DOHH2 (cell line): ENCODE measurements around the gene PTBP3.
A peak's percentile ranks its signal among the peaks of the same experiment; 100 is the strongest.

Source experiments
- H3F3A ChIP-seq: fragments of 200-600 bp; sonication (generic), shearing (Covaris generic); 2 replicates; pipeline ENCODE4 v1.6.0; 2016; ENCODE audit warnings: antibody characterized with exemption, mild to moderate bottlenecking; ENCODE audit not compliant: control insufficient read depth, insufficient read depth
- H3K27ac ChIP-seq: fragments of 200-600 bp; sonication (generic); 2 replicates; pipeline ENCODE4 v1.5.1; 2014; ENCODE audit warnings: low read depth, mild to moderate bottlenecking, low read length, moderate library complexity
- H3K27me3 ChIP-seq: fragments of 200-600 bp; sonication (generic); 2 replicates; pipeline ENCODE4 v1.6.1; 2014; ENCODE audit warnings: mild to moderate bottlenecking, low read length, mixed read lengths; ENCODE audit not compliant: control insufficient read depth
- H3K36me3 ChIP-seq: fragments of 200-600 bp; sonication (generic); 2 replicates; pipeline ENCODE4 v1.6.1; 2014; ENCODE audit warnings: mild to moderate bottlenecking, low read length, moderate library complexity, mixed read lengths; ENCODE audit not compliant: control insufficient read depth
- H3K4me1 ChIP-seq: fragments of 200-600 bp; sonication (generic); 2 replicates; pipeline ENCODE4 v1.6.1; 2014; ENCODE audit warnings: mild to moderate bottlenecking, low read length, mixed read lengths; ENCODE audit not compliant: control insufficient read depth
- H3K4me2 ChIP-seq: fragments of 200-600 bp; sonication (generic); 2 replicates; pipeline ENCODE4 v1.6.0; 2014; ENCODE audit warnings: mild to moderate bottlenecking, low read length, moderate library complexity
- H3K4me3 ChIP-seq: fragments of 200-600 bp; sonication (generic); 2 replicates; pipeline ENCODE4 v1.5.1; 2014; ENCODE audit warnings: mild to moderate bottlenecking, low read length, mixed read lengths
- H3K79me2 ChIP-seq: fragments of 200-600 bp; sonication (generic); 2 replicates; pipeline ENCODE4 v1.6.1; 2014; ENCODE audit warnings: mild to moderate bottlenecking, low read length, mixed read lengths; ENCODE audit not compliant: control insufficient read depth
- H3K9me2 ChIP-seq: fragments of 200-600 bp; sonication (generic); replicated peaks from 2 replicates; pipeline ENCODE4 v1.6.1; 2014; ENCODE audit warnings: mild to moderate bottlenecking, low read length, mixed read lengths; ENCODE audit not compliant: control insufficient read depth
- H3K9me3 ChIP-seq: fragments of 200-600 bp; sonication (generic); 2 replicates; pipeline ENCODE4 v1.6.1; 2014; ENCODE audit warnings: antibody characterized with exemption, low read length, mixed read lengths; ENCODE audit not compliant: control insufficient read depth, insufficient read depth
- H4K20me1 ChIP-seq: fragments of 200-600 bp; sonication (generic); 2 replicates; pipeline ENCODE4 v1.6.0; 2014; ENCODE audit warnings: low read depth, mild to moderate bottlenecking, antibody characterized with exemption, low read length, moderate library complexity; ENCODE audit not compliant: control insufficient read depth, insufficient read depth
- EZH2phosphoT487 ChIP-seq: fragments of 200-600 bp; sonication (generic); IDR thresholded peaks from 2 replicates; pipeline ENCODE4 v1.6.1; 2017; ENCODE audit warnings: borderline replicate concordance, mild to moderate bottlenecking, antibody characterized with exemption, low read length, moderate library complexity, mixed read lengths
- TF ChIP-seq, protein P1 (sequence below): fragments of 200-600 bp; sonication (generic); IDR thresholded peaks from one replicate; pipeline ENCODE4 v1.5.1; 2014; ENCODE audit warnings: antibody characterized with exemption, mild to moderate bottlenecking, low read depth, low read length; ENCODE audit not compliant: poor library complexity, severe bottlenecking

Gene PTBP3

DNA sequence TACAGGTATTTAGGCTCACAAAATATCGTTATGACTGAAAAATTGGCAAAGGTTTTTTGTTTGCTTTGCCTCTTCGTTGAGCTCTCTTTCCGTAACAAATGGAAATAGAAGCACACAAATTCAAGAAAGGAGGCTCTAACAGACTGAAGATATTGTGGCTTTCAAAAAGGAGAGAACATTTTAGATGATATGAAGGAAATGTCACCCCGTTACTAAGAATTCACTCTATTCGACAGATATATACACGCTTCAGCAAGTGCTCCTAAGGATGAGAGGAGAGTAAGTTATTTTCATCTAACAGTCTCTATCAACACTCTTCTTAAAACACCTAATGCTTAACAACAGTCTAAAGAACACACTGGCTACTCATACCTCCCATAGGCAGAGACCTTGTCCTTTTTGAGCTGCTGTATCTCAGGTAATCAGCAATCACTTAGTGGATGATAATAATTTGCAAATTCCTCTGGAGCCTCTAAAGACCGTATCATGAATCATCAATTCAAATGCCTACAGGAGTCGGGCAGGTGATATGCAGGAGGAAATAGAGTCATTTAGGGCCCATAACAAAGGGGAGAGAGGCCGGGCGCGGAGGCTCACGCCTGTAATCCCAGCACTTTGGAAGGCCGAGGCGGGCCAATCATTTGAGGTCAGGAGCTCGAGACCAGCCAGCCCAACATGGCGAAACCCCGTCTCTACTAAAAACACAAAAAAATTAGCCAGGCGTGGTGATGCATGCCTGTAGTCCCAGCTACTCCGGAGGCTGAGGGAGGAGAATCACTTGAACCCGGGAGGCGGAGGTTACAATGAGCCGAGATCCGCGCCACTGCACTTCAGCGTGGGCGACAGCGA is 45.1 kb upstream of the PTBP3 start:
- peak overlapping the region; percentile 97 for H3K4me2 ChIP-seq
- TF ChIP-seq EZH2phosphoT487 = no peak
- TF ChIP-seq, protein P1, sequence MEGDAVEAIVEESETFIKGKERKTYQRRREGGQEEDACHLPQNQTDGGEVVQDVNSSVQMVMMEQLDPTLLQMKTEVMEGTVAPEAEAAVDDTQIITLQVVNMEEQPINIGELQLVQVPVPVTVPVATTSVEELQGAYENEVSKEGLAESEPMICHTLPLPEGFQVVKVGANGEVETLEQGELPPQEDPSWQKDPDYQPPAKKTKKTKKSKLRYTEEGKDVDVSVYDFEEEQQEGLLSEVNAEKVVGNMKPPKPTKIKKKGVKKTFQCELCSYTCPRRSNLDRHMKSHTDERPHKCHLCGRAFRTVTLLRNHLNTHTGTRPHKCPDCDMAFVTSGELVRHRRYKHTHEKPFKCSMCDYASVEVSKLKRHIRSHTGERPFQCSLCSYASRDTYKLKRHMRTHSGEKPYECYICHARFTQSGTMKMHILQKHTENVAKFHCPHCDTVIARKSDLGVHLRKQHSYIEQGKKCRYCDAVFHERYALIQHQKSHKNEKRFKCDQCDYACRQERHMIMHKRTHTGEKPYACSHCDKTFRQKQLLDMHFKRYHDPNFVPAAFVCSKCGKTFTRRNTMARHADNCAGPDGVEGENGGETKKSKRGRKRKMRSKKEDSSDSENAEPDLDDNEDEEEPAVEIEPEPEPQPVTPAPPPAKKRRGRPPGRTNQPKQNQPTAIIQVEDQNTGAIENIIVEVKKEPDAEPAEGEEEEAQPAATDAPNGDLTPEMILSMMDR = no peak
- peaks cover 9% of the 10 kb centered on the region for H3F3A ChIP-seq
- H3K4me1 ChIP-seq = peaks cover 49% of the 10 kb centered on the region
- H4K20me1 ChIP-seq = no peaks in the 10 kb centered on the region
- no peaks in the 10 kb centered on the region for H3K27me3 ChIP-seq
- H3K79me2 ChIP-seq = peaks cover 25% of the 10 kb centered on the region
- no peaks in the 10 kb centered on the region for H3K9me3 ChIP-seq
- H3K36me3 ChIP-seq = peaks cover 3% of the 10 kb centered on the region; the same call in 1 of the 2 replicates
- H3K4me3 ChIP-seq = peak overlapping the region; percentile 81
- H3K9me2 ChIP-seq = no peaks in the 10 kb centered on the region
- no peak overlapping the region for H3K27ac ChIP-seq

- Histone ChIP-seq H3K36me3 (peaks cover 3% of the 10 kb centered on the region; the same call in 1 of the 2 replicates), H3K9me2 (no peaks in the 10 kb centered on the region), H4K20me1 (no peaks in the 10 kb centered on the region), H3K27ac (no peak overlapping the region), H3K9me3 (no peaks in the 10 kb centered on the region), H3K4me1 (peaks cover 41% of the 10 kb centered on the region), H3K4me2 (peak overlapping the region; percentile 97), H3K27me3 (no peaks in the 10 kb centered on the region), H3K4me3 (peak overlapping the region; percentile 81), H3F3A (peaks cover 6% of the 10 kb centered on the region), H3K79me2 (peaks cover 23% of the 10 kb centered on the region)
- TF ChIP-seq, protein P1 = no peak
- no peak for TF ChIP-seq EZH2phosphoT487
Measured at GRCh38 chr9:112377684-112378327, 44.4 kb upstream of the PTBP3 start.

DNA sequence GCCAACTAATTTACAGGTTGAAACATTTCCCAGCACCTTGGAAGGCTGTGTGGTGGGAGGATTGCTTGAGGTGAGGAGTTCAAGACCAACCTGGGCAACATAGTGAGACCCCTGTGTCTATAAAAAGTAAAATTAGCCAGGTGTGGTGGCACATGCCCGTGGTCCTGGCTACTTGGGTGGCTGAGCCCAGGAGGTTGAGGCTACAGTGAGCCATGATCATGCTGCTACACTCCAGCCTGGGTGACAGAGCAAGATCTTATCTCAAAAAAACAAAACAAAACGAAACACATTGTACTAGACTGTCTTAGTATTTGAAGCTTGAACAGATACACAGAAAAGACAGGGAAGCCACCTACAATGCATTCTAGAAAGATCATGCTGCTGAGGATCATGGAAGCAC is 43.7 kb upstream of the PTBP3 start:
- Histone ChIP-seq H3K9me3 (no peaks in the 10 kb centered on the region), H3K36me3 (peaks cover 3% of the 10 kb centered on the region; the same call in 1 of the 2 replicates), H3K4me3 (no peak overlapping the region; the same call in 1 of the 2 replicates), H3K27me3 (no peaks in the 10 kb centered on the region), H3K9me2 (no peaks in the 10 kb centered on the region), H3K79me2 (peaks cover 21% of the 10 kb centered on the region), H4K20me1 (no peaks in the 10 kb centered on the region), H3F3A (peaks cover 4% of the 10 kb centered on the region; the same call in 1 of the 2 replicates), H3K27ac (no peak overlapping the region), H3K4me2 (peak overlapping the region; percentile 97), H3K4me1 (peaks cover 34% of the 10 kb centered on the region)
- TF ChIP-seq, protein P1 = no peak
- TF ChIP-seq EZH2phosphoT487 = no peak
